ENCODE data around the gene ESR2.
A peak's percentile ranks its signal among the peaks of the same experiment; 100 is the strongest.
"Not testable (repeated sequence)": the region's sequence is repeated elsewhere in the genome, so short reads cannot be mapped to it uniquely, and the experiment has no call there.

Gene ESR2

GRCh38 chr14:64220056-64220455 is 74.1 kb downstream of the ESR2 start:
- DNase-seq = no peak

DNA sequence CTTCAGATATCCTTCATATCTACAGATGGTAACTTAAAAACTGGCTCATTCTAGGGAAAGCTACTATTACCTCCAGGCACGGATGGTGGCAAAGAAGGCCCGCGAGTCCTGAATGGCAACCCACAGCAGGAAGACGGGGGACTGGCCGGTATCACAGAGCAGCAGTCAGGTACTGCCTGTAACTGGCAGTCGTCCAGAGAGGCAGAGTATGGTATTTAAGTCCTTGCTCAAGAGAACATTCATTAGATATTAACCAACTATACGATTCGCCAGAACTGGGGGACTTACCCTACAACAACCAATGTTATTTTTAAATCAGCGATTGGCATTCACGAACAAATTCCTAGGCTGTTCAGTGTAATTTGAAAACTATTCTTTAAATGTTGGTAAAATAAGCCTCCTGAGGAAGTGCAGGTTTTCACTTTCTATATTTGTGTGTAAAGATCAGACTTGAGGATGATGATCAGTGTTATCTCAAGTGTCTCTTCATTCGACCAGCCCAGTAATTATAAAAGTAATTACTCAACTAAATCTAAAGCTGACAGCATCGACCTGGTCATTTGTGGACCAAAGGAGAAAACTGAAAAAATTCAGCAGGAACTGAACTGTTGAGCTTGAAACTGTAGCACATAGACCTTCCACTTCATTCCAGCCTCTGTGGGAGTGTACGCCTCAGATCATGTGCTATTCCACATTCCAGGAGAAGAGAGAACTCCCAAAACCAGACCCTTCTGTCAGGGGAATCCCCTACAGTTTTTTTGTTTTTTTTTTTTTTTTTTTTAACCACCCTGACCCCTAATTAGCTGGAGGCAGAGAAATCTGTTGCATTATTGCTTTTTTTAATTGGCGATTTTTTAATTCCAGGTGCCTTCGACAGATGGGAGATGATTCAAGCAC is 75.6 kb downstream of the ESR2 start:
- DNase-seq = no peak

DNA sequence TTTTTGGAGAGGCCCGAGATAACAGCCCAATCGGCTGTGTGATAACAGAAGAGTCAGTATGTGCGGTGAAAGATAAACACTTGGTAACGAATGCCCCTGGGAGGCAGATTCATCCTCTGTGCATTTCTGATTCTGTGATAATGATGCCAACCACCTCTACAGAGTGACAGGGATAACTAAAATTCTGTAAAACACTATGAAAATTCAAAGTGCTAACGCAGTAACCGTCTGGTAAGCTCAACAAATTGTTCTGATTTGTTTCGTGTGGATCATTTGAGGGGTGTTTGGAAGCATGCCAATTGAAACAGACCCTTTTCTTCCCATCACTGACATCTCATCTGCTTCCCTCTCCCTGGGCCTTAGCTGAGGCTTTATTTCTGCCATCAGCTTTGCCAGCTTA is 76.3 kb downstream of the ESR2 start:
- no peak for DNase-seq

GRCh38 chr14:64217308-64217707 is 76.9 kb downstream of the ESR2 start:
- DNase-seq = no peak

DNA sequence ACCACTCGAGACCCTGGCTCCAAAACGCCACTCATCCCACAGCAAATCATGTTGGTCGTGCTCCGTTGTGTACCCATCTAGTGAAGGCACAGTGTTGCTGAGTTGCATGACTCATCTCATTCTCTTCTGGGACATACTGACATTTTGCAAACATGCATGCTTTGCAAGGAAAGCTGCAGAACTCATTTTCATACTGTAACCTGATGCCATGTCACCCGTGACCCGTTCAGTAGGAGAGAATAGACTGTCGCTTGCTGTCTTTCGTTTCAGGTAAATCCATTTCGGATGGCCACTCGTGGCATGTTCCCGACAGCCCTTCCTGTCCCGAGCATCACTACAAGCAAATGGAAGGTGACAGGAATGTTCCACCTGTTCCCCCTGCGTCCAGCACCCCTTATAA is 78.2 kb downstream of the ESR2 start:
- peak in 1 of 2 experiments; percentile 42 for DNase-seq

DNA sequence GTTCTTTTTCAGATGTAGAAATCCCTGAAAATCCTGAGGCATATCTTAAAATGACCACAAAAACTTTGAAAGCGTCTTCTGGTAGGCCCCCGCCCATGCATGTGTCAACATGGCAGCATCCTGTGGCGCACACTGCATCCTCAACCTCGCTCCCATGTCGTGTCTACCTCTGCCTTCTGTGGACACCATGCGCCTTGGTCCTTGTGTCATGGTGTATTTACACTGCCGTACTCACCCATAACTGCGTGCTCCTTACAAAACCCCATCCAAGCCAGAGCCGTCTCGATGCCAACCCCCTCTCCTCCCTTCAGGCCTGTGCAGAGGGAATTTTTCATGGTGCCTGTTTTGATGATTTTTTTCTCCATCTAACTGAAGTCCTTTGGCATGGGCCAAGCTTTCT is 78.9 kb downstream of the ESR2 start:
- no peak for DNase-seq

DNA sequence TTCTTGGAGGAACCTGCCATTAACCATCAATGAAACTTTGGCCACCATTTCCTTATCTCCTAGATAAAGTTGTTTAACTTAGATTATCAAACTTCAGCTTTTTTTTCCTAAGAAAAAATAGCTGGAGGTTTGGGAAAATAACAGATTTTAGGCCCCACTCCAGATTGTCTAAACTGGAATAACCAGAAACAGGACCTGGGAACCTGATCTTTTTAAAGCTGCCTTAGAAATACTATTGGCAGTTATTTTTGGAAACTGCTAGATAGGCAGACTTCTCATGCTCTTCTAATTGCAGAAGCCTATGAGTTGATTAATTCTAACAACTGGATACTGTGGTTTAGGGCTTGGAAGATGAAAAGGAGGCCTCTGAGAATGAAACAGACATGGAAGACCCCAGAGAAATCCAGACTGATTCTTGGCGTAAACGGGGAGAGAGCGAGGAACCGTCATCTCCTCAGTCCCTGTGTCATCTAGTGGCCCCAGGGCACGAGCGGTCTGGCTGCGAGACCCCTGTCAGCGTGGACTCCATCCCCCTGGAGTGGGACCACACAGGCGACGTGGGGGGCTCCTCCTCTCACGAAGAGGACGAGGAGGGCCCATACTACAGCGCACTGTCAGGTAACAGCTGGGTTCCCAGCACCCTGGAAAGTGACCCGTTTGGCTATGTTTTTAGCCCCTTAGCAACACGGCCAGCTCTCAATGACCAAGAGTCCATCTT is 80.2 kb downstream of the ESR2 start:
- no peak for DNase-seq

- no peak for DNase-seq
These were observed 81.1 kb downstream of the ESR2 start for GRCh38 chr14:64213086-64213485.

GRCh38 chr14:64212666-64213065 is 81.5 kb downstream of the ESR2 start:
- no peak for DNase-seq

DNA sequence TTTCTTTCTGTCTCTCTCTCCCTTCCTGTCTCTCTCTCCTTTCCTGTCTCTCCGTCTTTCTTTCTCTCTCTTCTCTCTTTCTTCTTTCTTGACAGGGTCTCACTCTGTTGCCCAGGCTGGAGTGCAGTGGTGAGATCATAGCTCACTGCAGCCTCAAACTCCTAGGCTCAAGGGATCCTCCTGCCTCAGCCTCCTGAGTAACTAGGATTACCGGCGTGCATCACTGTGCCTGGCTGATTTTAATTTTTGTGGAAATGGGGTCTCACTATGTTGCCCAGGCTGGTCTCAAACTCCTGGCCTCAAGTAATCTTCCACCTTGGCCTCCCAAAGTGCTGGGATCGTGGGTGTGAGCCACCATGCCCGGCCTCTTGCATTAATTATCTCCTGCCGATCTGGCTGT is 83.3 kb downstream of the ESR2 start:
- DNase-seq = not testable (repeated sequence)

DNA sequence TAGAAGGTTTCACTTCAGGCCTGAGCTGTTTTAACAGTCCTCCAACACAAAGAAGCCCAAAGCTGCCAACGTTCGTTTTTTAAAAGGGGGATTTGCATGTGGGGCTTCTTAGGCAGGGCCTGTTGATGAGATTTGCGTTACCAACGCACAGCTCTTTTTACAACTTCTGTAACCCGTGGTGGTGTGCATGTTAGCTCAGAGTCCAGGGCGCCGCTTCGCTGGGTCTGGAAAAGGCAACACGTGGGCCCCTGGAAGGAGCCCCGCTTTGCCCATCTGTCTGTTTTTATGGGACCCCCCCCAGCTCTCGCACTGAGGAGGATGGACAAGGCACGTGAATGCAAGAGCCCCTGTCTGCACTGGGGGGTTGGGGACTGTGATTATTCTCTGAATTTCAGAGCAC is 84.0 kb downstream of the ESR2 start:
- DNase-seq = peak; percentile 81 to 89

DNA sequence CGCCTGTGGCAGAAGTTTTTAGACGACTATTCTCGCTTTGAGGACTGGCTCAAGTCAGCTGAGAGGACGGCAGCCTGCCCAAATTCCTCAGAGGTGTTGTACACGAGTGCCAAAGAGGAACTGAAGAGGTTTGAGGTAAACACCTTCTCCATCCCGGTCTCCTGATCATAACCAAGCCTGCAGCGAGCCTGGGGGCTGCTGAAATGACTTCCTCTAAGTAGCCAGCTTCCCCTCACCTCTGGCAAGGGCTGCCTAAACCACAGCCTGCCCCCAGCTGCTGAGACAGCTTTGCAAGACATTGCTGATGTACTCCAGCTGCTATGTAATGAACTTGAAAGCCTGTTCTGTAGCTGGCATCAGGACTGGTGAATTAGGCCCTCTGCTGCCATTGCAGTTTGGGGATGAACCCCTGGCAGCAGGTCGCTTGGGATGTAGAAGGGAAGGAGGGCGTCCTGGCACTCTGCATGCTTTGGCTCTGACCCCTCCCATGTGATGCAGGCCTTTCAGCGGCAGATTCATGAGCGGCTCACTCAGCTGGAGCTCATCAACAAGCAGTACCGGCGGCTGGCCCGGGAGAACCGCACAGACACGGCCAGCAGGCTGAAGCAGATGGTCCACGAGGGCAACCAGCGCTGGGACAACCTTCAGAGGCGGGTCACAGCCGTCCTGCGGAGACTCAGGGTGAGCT is 84.6 kb downstream of the ESR2 start:
- peak in 1 of 2 experiments; percentile 89 for DNase-seq

DNA sequence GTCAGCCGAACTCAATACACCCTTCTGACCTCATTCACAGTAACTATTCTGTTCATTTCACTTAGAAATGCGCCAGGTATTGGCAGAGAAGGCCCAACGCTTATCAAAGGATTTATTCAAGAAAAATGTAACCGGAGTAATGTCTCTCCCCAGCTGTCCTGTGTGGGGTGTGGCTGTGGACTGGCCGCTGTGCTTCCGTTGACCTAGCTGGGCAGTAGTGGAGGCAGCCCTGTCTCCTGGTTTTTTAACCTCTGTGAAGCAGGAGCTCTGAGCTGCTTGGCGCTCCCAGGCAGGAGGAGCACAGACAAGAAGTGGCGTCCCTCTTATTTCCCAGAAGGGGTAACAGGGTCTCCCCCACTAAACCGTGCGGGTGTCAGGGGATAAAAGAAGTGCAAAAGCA is 85.2 kb downstream of the ESR2 start:
- no peak for DNase-seq

- no peak for DNase-seq
These were observed 85.9 kb downstream of the ESR2 start for GRCh38 chr14:64208261-64208660.

DNA sequence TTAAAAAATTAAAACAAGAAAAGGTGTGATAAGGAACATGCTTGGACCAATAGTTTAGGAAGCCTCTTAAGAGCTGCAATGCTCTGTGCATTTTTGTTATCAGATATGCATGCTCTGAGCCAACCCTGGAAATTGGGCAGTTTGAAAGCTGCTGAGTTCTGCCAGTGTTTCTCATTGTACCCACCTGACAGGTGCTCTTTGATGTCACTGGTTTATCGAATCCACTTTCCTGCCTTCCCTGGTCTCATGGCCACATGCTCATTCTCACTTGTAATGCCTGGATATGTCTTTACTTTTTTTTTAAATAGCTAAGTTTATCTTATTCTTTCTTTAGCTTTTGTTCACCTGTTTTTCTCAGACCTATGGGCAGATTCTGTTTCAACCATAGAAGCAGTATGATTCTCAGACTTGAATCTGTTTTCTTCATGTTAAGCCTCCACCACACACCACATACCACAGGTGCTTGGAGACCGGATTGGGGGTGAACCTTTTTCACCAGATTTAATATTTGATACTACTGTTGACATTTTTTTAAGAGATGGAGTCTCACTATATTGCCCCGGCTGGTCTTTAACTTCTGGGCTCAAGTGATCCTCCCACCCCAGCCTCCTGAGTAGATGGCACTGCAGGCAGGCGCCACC is 90.7 kb downstream of the ESR2 start:
- DNase-seq = no peak

DNA sequence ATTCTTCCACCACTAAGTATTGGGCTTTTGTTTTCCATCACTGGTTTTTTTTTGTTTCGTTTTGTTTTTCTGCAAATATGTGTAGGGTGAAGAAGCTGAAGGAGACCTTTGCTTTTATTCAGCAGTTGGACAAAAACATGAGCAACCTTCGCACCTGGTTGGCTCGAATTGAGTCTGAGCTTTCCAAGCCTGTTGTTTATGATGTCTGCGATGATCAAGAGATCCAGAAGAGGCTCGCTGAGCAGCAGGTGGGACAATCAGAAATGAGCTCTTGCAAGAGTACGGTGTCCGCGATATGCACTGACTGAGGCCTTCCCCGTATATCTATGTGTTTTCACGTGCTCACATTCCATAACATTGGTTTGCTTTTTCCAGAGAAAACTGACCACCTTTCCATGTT is 91.5 kb downstream of the ESR2 start:
- no peak for DNase-seq

DNA sequence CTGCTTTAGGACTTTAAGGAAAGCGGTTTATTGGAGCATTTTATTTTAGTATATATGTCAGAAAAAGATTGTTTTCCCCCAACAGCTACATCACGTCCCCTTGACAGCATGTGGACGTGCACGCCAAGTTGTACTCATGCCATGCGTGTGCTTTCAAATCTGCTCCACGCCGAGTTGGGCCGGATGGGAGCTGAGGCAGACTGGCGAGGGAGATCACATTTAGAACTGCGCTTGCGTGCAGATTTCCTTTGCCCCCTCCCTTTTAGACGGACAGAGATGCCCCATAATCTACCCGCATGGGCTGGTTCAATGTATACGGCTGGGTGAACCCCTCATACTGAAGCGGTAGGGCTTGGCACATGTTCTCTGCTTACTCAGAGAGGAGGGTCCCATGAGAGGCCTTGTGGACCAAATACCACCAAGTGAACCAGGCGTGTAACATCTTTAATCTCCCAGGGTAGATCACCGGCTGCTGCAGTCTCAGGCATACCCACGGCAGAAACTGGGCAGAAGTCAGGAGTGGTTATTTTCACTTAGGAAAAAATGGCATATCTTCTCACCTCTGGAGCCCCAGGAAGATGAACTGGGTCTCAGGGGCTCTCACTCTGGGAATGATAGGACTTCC is 92.1 kb downstream of the ESR2 start:
- no peak for DNase-seq

- DNase-seq = no peak
These were observed 92.9 kb downstream of the ESR2 start for GRCh38 chr14:64201296-64201695.

DNA sequence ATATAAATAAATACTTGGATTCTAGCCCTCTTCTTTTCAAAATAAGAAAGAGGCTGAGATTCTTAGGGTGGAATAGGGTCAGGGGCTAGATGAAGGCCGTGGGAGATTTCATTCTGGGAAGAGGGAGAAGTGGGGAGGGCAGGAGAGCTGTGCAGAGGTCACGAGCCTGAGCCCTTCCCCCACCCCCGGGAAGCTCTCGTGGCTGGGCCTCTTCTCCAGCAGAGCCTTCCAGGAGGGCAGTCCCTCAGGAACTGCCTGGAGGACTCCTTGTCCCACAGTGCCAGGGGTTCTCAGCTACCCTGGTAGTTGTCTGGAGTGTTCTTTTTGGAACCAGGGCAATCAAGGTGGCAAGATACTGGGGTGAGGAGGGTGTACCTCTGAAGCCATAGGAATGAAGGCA is 94.0 kb downstream of the ESR2 start:
- DNase-seq = no peak

GRCh38 chr14:64198486-64198885 is 95.7 kb downstream of the ESR2 start:
- no peak for DNase-seq

DNA sequence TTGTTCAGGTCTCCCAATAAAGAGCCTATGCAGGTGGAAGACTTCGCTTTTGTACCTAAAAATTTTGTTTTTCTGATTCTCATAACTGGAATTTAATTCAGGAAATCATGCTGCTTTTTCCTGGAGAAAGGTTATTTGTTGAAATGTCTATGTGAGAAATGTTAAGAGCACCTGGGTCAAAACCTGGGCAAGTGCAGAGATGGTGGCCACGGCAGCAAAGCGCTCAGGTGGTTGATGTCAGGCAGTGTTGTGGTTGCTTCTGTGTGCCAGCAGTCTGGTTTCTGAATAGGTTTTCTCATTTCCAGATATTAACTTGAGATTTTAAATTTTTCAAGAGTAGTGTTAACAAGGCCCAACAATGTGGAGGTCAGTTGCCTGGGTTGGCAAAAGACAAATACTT is 96.2 kb downstream of the ESR2 start:
- DNase-seq = no peak

DNA sequence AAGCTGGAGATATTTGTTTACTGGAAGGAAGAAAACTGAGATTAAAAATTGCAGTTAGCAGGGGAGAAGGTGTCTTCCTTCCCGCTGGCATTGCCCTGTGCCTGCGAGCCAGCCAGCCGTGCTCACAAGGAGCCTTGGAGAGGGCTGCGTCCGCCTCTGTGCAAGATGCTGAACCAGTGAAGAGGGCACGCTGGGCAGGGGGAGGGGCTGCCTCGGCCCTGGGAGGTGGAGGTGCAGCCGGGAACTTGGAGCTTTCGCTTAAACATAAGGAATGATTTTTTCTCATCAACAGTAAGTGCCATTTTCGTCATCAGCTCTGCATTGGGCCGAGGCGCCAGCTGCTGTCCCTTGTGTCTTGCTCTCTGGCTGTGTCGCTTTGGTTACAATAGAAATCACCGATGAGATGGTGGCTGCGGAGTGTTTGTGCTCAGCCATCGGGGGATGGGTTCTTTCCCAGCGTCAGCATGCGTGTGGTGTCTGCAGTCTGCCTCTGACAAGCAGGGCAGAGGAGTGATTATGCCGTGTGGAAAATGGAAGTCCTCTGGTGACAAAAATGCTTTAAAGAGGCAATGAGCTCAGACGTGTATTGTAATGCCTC is 97.3 kb downstream of the ESR2 start:
- DNase-seq = peak; percentile 44 to 81
